Brain pericyte (primary cell): ENCODE measurements around the gene TMEM176B.
"Not testable (repeated sequence)": the region's sequence is repeated elsewhere in the genome, so short reads cannot be mapped to it uniquely, and the experiment has no call there.

Experiments
- DNase-seq: peaks from one replicate; pipeline ENCODE4 v3.0.0-alpha.2; 2012; ENCODE audit warnings: low read depth, low spot score

Gene TMEM176B

DNA sequence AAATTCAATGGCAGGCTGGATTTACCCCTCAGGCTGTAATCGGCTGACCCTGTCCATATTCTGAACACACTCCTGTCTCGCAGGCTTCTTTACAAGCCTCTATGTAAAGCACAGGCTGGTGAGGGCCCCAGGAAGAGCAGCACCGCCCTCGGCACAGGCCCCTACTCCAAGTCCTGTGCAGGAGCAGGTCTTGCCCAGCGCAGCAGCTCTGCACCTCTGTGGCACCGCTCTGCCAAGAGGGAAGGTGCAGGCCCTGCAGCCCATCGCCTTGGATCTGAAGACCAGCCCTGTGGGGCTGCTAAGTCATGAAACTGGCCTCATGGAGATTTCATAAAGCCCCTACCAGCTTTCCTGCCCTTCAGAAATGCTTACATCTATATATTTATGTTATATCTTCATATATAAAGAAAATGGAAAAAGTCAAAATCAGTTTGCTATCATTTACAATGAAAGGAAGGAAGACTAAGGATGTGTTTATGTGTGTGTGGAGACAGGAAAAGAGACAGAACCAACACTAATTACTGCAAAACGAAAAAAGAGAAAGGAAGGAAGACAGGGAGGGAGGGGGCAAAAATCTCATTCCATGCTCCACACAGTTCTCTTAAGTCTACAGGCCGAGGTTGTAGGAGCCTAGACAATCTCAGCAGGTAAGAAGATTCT, 9.6 kb downstream of the TMEM176B start:
- DNase-seq = no peak

DNA sequence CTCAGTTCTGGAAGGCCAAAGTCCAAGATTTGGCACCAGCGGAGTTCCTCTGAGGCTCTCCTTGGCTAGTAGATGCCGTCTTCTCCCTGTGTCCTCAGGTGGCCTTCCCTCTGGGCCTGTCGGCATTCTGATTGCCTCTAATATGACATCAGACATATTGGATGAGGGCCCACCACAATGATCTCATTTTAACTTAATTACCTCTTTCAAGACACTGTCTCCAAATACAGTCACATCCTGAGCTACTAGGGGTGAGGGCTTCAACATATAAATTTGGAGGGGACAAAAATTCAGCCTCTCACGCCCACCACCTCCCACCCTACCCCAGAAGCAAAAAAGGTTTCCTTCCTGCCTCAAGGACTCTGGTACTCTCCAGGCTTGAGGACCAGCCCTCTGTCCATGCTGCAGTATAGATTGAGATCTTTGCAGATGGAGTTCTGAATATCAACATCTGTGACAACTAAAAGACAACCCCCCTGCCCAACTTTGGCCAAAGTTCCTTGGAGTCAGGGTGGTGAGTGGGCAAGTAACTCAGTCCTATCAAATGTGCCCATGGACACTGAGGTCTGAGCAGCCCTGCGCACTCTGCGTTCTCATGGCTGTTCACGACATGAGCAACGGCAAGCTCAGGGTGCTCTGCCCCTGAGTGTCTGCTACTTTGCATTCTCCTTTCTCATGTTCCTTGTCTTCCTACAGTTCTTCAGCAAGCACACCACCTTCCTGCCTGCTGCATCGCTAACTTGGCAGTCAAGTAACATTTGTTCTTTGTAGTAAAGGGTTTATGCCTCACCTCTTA, 11.5 kb downstream of the TMEM176B start:
- no peak for DNase-seq

DNA sequence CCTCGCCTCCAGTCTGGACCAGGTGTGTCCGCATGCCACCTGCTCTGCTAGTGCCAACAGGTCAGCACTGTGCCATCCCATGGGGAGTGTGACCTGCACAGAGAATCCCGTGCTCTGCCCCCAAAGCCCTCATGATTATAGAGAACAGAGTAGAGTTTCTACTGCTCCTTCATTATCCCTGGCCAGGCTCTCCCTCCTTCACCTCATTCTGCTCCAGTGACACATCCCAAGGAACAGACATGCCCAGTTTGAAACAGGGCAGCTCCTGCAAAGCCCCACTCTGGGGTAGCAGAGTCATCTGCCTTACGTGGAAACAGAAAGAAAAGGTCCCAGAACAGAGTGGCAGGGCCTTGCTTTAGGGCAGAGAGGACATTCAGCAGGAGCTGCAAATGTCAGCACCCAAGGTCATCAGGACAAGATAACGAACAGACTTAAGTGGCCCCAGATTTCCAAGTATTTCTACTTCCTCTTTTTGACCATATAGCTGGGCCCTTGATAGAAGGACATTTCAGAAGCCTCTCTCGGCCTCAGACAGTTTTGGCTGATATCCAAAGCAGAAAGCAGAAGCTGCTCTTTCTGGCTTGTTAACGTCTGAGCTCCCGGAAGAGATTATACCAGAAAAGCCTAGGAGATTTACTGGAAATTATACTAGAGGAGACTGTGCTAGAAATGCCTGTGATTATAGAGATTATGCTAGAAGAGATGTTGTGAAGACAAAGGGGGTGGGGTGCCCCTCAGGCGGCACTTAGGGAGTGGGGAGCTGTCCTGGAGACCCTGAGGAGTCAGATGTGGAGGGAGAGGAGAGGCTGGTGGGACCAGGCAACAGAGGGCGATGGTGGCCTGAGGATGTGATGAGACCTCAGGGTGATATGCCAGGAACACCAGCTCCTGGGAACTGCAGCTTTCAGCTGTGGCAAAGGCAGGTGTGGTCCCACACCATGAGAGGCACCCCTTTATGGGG, 12.6 kb downstream of the TMEM176B start:
- no peak for DNase-seq

DNA sequence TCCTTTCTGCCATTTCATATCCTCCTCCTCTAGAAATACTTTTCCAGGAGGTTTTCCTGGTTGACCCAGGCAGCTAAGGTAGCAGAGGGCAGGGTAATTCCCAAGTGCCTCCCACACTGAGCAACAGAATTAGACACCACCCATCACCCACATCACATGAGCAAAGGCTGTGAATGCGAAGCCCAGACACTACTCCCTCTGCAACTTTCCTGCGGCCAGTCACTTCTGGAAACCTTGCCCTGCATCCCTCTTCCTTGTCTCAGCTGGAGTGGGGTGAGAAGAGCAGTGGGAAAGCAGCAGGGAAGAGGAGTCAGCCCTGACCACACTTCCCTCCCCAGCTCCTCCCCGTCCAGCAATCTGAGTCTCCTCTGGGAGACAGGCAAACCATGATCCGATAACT, 15.2 kb downstream of the TMEM176B start:
- no peak for DNase-seq

DNA sequence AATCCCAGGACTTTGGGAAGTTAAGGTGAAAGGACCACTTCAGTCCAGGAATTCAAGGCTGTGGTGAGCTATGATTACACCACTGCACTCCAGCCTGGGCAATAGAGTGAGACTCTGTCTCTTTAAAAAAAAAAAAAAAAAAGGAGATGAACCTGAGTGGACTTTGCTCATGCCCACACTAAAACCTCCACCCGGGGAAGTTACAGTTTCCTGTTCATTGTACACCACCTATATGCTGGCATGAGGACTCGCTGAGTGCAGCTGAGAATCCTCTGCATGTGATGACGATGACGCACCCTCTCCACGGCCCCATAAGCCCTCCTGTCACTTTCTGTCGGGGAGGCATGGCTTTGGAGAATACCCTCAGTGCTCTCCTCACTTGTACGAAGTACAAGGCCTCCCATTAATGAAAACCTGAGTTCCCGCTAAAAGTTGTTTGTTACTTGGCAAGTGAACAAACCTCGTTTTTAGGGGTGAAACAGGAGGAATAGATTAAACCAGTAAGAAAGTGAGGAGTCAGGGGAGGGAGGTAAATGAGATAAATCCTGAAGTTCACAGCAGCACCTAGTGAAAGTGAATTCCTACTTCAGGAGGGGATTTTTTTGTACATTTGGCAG, 15.9 kb downstream of the TMEM176B start:
- DNase-seq = no peak

DNA sequence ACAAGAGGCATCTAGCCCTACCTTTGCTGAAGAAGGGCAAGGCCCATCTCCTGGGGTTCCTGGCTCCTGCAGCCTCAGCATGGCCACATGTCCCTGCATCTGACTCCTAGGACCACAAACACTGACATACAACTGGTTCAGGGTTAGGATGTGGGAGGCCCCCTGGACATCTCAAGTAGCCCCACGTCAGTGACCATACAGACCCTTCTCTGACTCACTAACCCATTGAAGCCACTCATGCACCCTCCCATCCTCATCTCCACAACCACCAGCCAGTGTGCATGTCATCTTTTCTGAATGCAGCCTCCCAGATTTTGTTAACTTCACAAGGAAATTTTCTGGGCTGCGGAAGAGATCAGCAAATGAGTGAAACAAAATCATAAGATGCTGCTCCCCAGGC, 18.2 kb downstream of the TMEM176B start:
- DNase-seq = no peak

DNA sequence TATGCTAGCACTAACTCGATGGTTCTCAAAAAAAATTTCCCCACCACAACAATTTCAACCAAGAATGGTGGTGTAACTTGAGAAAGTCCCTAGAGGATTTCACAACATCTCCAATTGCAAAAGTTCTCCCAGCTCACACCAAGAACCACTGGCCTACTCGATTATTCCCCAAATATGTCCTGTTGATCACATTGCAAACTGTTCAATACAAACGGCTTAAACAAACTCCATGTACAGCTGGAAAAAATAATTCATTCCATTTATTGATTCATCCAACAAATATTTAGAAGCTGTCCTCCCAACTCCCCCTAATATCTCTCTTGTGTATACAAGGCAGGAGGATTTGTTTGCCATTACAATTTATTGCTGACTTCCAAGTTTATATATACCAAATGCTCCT, 19.1 kb downstream of the TMEM176B start:
- DNase-seq = no peak

DNA sequence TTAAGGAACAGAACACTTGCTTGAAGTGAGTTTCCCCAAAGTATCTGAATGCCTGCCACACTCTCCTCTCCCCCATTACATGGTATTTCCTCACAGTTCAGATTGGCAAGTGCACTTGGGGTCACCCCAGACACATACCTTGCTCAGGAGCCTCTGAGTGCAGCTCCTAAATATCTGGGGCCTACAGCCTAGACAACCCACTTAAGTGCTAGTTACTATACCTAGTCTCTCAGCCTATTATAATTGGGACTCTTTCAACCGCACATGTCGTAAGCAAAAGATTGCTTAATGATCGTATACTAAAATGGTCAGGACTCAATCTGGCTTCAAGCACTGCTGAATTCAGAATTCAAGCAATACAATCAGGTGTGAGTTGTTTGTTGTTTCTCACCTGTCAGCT, 19.9 kb downstream of the TMEM176B start:
- no peak for DNase-seq

DNA sequence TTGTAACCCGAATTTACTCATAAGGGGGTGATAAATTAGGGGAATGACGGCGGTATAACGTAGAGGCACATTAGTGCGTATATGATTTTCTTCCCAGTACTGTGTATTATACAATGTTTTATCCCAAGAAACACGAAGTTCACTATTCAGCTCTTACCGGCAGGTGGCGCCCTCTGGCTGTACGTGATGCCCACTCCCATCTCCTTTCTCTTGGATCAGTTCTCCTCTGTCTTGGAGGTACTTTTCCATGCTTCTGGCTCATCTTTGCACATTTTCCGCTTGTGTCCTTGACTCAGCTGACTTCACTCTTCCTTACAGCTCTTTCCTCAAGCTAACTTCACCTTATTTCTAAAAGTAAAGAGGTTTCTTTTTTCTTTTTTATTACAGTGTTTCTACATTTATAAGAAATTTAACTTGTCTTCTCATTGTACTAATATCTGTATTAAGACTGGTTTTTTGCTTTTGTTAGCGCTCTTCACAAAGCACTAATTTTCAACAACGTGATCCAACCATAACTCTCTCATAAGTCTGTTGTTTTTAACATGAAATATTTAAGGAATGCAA, 21.3 kb downstream of the TMEM176B start:
- peak; percentile 20 for DNase-seq

DNA sequence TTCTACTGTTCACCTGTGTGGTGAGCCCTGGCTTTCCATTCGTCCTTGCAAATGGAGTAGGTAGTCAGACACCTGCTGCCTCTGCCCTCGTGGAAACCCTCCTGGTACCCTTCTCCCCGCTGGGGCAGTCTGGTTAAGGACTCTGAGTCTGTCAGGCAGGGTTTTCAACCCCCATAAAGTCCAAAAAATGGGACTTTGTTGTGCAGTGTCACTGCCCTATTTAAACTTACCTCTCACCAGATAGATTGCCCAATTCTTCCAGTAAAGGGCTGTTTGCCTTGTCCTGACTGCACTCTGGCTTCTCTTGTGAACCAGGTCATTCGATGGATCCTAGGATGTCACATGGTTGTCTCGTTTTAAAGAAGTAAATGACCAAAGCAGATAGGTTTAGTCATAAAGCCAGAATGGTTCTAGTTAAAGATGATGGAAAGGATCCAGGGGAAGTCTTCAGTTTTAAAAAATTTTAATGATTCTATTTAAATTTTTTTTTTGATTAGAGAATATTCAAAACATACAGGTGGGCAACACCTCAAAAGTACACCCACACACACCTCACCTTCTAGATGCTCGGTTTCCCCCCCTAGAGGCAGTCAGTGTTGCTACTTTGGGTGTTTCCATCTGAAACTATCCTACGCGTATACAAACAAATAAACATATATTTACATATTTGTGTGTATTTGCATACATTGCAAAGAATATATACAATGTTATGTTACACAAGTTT, 22.0 kb downstream of the TMEM176B start:
- no peak for DNase-seq

DNA sequence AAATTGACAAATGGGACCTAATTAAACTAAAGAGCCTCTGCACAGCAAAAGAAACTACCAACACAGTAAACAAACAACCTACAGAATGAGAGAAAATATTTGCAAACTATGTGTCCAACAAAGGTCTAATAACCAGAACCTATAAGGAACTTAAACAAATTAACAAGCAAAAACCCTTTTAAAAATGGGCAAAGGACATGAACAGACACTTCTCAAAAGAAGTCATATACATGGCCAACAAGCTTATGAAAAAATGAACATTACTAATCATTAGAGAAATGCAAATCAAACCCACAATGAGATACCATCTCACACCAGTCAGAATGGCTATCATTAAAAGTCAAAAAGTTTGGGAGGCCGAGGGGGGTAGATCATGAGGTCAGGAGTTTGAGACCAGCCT, 26.0 kb downstream of the TMEM176B start:
- not testable (repeated sequence) for DNase-seq

DNA sequence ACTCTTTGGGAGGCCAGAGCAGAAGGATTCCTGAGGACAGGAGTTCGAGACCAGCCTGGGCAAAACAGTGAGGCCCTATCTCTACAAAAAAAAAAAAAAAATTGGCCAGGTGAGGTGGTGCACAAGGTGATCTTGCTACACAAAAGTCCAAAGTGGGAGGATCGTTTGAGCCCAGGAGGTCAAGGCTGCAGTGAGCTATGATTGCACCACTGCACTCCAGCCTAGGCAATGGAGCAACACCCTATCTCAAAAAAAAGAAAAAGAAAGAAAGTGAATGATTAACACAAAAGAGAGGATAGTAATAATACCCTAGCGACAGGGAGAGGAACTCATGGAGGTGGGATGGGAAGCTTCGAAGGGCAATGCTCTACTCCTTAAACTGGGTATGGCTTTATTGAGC, 30.4 kb downstream of the TMEM176B start:
- no peak for DNase-seq

DNA sequence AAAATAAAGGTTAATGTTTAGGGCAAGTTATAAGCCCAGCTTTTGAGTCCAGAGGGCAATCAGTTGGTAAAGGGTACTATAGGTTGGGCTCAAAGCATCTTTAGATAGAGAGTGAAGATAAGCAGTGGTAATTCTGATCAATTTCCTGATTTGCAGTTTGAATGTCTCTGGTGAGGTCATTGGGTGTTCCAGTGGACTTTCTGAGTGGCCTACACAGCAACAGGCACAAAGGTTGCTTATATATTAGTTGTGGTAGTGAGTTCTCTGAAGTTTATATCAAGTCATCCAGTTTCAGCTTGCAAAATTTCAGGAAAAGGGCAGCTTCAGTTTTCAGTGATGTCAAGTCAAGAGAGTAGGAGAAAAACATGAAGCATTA, 33.8 kb downstream of the TMEM176B start:
- no peak for DNase-seq

DNA sequence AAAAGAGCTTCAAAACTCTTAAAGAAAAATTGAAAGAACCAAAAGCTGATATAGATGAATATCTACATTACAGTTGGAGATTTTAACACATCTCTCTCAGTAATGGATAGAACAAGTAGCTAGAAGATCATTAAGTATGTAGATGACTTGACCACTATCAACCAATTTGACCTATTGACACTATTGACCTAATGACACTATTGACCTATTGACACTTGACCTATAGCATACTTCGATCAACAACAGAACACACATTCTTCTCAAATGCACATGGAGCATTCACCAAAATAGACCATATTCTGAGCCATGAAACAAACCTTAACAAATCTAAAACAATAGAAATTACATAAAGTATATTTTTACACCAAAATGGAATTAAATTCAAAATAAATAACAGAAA, 40.7 kb downstream of the TMEM176B start:
- DNase-seq = no peak

DNA sequence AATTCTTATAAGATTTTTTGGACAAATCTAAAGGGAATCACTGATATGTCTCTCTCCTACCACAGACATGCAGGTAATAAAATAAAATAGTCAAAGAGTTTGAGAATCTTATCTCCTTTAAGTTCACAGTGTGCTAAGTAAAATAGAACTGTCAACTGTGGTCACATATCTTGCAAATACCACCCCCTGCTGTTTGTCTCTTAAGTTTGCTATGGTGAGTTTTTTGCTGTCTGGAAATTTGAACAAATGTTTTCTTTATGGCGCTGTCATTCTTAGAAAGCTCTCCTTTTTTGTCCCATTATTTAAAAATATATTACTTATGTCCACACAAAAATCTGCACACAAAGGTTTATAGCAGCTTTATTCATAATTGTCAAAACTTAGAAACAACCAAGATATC, 43.3 kb downstream of the TMEM176B start:
- DNase-seq = no peak

DNA sequence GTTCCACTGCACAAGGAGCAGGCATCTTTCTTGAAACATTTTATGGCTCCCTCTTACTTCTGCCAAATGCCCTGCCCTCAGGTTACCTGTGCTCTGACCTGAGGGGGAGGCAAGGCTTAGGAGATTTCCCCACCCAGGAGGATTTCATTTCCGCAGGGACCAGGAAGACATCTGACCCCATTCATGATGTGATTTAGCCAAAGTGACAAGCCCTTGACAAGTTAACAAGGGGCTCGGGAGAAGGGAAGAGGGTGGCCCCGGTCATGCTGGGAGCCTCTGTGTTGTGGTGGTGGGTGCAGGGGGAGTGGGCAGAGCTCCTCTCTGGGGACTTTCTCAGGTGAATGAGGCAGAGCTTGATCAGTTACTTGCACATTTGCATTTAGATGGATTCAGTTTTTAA, 44.0 kb downstream of the TMEM176B start:
- no peak for DNase-seq

DNA sequence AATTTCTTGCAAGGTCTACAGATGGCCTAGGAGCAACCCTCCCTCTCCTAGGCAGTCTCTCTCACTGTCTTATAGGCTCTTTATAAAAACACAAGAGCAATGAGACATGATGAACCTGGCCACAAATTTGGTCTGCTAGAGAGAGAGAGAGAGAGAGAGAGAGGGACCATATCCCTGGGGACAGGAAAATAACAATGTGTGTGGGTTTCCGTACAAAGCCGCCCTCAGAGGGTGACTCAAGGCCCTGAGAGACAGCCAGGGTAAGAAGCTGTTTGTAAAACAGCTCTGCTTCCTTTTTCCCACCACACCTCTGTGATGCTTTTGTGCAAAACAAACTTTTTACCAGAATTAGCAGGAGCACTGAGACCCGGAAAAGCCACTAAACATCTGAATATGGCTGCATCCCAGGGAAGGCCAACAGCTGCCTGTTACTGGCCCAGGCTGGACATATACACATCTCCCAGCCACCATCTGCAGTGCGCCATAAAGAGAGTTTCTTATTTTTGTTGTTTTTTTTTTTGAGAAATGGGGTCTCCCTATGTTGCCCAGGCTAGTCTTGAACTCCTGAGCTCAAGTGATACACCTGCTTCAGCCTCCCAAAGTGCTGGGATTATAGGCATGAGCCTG, 44.6 kb downstream of the TMEM176B start:
- DNase-seq = no peak

DNA sequence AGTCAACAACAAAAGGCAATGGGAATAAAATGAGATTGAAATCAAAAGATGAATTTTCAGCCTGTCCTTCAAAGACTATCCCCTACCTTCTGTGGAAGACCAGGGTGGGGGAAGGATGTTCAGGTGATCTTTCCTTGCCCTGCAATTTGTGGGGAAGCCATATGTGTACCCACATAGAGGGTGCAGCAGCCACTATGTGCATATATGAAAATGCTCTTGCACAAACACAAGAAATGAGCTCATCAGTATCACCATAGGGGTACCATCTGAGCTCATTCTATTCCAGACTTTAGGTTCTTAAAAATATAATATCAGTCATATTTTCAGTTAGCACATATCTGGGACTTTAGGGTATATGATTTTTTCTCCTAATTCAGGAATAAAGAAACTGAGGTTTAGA, 45.2 kb downstream of the TMEM176B start:
- DNase-seq = no peak

DNA sequence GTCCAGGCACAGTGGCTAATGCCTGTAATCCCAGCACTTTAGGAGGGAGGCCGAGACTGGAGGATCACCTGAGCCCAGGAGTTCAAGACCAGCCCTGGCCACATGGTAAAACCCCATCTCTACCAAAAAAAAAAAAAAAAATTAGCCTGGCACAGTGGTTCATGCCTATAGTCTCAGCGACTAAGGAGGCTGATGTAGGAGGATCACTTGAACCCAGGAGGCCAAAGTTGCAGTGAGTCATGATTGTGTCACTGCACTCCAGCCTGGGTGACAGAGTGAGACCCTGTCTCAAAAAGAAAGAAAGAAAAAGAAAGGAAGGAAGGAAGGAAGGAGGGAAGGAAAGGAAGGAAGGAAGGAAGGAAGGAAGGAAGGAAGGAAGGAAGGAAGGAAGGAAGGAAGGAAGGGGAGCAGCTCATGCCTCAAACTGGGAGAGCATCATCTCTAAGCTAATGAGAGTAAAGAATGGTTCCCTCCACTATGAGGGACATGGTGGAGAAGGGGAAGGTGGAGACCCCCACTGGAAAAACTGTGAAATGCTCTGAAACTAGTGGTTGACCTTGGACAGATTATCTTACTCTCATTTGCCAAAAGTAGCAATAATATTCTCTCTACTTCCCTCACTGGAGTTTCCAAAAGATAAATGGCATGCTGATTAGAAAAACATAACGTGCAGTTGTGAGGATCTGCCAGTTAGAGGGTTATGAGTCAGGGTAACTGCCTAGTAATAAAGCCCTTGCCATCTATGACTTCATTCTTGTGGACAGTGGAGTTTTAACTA, 46.1 kb downstream of the TMEM176B start:
- no peak for DNase-seq

DNA sequence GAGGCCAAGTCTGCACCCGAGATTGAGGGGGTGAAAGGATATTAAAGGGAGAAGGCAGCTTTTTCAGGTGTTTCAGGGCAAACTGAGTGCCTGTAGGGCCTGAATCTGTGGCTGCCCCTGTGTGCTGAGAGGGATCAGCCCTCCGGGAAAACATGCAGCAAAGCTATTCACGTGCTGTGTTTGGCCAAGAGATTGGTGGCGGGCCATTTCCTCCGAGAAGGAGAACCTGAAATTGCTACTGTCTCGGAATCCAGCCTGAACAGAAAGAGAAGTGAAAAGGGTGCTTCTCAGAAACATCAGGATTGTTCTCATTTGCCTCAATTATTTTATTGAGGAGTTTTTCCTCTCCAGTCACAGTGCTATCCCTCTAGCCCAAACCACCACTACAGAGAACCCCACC, 46.9 kb downstream of the TMEM176B start:
- no peak for DNase-seq
